Measurements from ENCODE around the gene ESYT2. TPM values are rescaled to one million over a fixed set of nuclear protein-coding genes. Genes with fewer than 3 reads are reported as not detected.
"Not testable (repeated sequence)": the region's sequence is repeated elsewhere in the genome, so short reads cannot be mapped to it uniquely, and the experiment has no call there.

The ESYT2 gene
- total RNA-seq, 1 donor from 2014 or later = 31.8 TPM

- Mint-ChIP-seq H3K4me3 (ENCODE audit: unreplicated experiment) (peak overlapping the region; percentile 92), H3K27me3 (ENCODE audit: unreplicated experiment) (peaks cover 15% of the 10 kb centered on the region), H3K36me3 (ENCODE audit: low read depth, unreplicated experiment) (peaks cover 31% of the 10 kb centered on the region), H3K4me1 (ENCODE audit: unreplicated experiment) (peaks cover 29% of the 10 kb centered on the region), H3K27ac (ENCODE audit: unreplicated experiment) (peak overlapping the region; percentile 98), H3K9me3 (ENCODE audit: unreplicated experiment) (no peaks in the 10 kb centered on the region)
- TF ChIP-seq, protein P1, sequence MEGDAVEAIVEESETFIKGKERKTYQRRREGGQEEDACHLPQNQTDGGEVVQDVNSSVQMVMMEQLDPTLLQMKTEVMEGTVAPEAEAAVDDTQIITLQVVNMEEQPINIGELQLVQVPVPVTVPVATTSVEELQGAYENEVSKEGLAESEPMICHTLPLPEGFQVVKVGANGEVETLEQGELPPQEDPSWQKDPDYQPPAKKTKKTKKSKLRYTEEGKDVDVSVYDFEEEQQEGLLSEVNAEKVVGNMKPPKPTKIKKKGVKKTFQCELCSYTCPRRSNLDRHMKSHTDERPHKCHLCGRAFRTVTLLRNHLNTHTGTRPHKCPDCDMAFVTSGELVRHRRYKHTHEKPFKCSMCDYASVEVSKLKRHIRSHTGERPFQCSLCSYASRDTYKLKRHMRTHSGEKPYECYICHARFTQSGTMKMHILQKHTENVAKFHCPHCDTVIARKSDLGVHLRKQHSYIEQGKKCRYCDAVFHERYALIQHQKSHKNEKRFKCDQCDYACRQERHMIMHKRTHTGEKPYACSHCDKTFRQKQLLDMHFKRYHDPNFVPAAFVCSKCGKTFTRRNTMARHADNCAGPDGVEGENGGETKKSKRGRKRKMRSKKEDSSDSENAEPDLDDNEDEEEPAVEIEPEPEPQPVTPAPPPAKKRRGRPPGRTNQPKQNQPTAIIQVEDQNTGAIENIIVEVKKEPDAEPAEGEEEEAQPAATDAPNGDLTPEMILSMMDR (IDR thresholded peaks at IDR 0.05; ENCODE audit: unreplicated experiment) = no peak
- no peak for DNase-seq (ENCODE audit: low spot score)
Measured at GRCh38 chr7:158864507-158864820, 35.2 kb upstream of the ESYT2 start.

- Mint-ChIP-seq H3K27me3 (ENCODE audit: unreplicated experiment) (peaks cover 17% of the 10 kb centered on the region), H3K9me3 (ENCODE audit: unreplicated experiment) (no peaks in the 10 kb centered on the region), H3K36me3 (ENCODE audit: low read depth, unreplicated experiment) (peaks cover 31% of the 10 kb centered on the region), H3K4me3 (ENCODE audit: unreplicated experiment) (peak overlapping the region; percentile 92), H3K4me1 (ENCODE audit: unreplicated experiment) (peaks cover 35% of the 10 kb centered on the region), H3K27ac (ENCODE audit: unreplicated experiment) (peak overlapping the region; percentile 98)
- TF ChIP-seq, protein P1 (IDR thresholded peaks at IDR 0.05; ENCODE audit: unreplicated experiment) = no peak
- DNase-seq (ENCODE audit: low spot score) = peak; percentile 52
Measured at GRCh38 chr7:158863611-158864506, 34.5 kb upstream of the ESYT2 start.

DNA sequence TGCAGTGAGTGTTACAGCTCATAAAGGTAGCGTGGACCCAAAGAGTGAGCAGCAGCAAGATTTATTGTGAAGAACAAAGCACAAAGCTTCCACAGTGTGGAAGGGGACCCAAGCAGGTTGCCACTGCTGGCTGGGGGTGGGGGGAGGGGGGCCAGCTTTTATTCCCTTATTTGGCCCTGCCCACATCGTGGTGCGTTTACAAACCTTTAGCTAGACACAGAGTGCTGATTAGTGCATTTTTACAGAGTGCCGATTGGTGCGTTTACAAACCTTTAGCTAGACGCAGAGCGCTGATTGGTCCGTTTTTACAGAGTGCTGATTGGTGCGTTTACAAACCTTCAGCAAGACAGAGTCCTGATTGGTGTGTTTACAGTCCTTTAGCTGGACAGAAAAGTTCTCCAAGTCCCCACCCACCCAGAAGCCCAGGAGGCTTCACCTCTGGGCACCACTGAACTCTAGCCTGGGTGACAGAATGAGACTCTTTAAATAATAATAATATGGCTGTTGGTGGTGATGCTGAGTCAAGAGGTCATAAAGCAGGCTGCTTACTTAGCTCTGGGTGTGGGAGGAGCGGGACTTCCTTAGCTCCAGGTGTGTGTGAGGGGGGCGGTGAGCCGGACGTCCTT lies 33.8 kb upstream of the ESYT2 start:
- not testable (repeated sequence) for DNase-seq (ENCODE audit: low spot score); H3K9me3 Mint-ChIP-seq (ENCODE audit: unreplicated experiment)
- Mint-ChIP-seq H3K27me3 (ENCODE audit: unreplicated experiment) (peaks cover 18% of the 10 kb centered on the region), H3K36me3 (ENCODE audit: low read depth, unreplicated experiment) (peaks cover 32% of the 10 kb centered on the region), H3K27ac (ENCODE audit: unreplicated experiment) (peak overlapping the region; percentile 93), H3K4me1 (ENCODE audit: unreplicated experiment) (peaks cover 38% of the 10 kb centered on the region), H3K4me3 (ENCODE audit: unreplicated experiment) (peak overlapping the region; percentile 92)

GRCh38 chr7:158861936-158862704 lies 32.8 kb upstream of the ESYT2 start:
- TF ChIP-seq, protein P1 (IDR thresholded peaks at IDR 0.05; ENCODE audit: unreplicated experiment) = no peak
- H3K4me1 Mint-ChIP-seq (ENCODE audit: unreplicated experiment) = peaks cover 41% of the 10 kb centered on the region
- H3K27ac Mint-ChIP-seq (ENCODE audit: unreplicated experiment) = peak overlapping the region; percentile 85
- H3K27me3 Mint-ChIP-seq (ENCODE audit: unreplicated experiment) = peaks cover 18% of the 10 kb centered on the region
- no peak for DNase-seq (ENCODE audit: low spot score)
- H3K4me3 Mint-ChIP-seq (ENCODE audit: unreplicated experiment) = peak overlapping the region; percentile 70
- no peaks in the 10 kb centered on the region for H3K9me3 Mint-ChIP-seq (ENCODE audit: unreplicated experiment)
- H3K36me3 Mint-ChIP-seq (ENCODE audit: low read depth, unreplicated experiment) = peaks cover 32% of the 10 kb centered on the region

GRCh38 chr7:158861004-158861787 lies 31.9 kb upstream of the ESYT2 start:
- H3K27ac Mint-ChIP-seq (ENCODE audit: unreplicated experiment) = peak overlapping the region; percentile 45
- H3K27me3 Mint-ChIP-seq (ENCODE audit: unreplicated experiment) = peaks cover 16% of the 10 kb centered on the region
- H3K4me1 Mint-ChIP-seq (ENCODE audit: unreplicated experiment) = peaks cover 39% of the 10 kb centered on the region
- no peak for DNase-seq (ENCODE audit: low spot score)
- H3K4me3 Mint-ChIP-seq (ENCODE audit: unreplicated experiment) = peak overlapping the region; percentile 9
- TF ChIP-seq, protein P1 (IDR thresholded peaks at IDR 0.05; ENCODE audit: unreplicated experiment) = no peak
- H3K36me3 Mint-ChIP-seq (ENCODE audit: low read depth, unreplicated experiment) = peaks cover 30% of the 10 kb centered on the region
- no peaks in the 10 kb centered on the region for H3K9me3 Mint-ChIP-seq (ENCODE audit: unreplicated experiment)

All from endothelial cell (in vitro differentiated cells).